OCI-LY3 (cell line): Measurements from ENCODE around the gene ZBTB5.

Experiments used
- CTCF ChIP-seq: fragments of 200-600, 300-600 bp; sonication (generic); IDR thresholded peaks from 2 replicates; pipeline ENCODE4 v1.5.1; 2014; ENCODE audit warnings: antibody characterized with exemption, low read length, low read depth
- EZH2phosphoT487 ChIP-seq: fragments of 200-600 bp; shearing (Covaris generic); IDR thresholded peaks from 2 replicates; pipeline ENCODE4 v1.6.1; 2018; ENCODE audit warnings: antibody characterized with exemption, mixed run types, low read depth

- no peak for TF ChIP-seq CTCF
- TF ChIP-seq EZH2phosphoT487 = no peak
Measured at GRCh38 chr9:37512437-37512836, 47.2 kb upstream of the ZBTB5 start.
